Measurements from ENCODE around the gene MRI1.
"Not testable (repeated sequence)": the region's sequence is repeated elsewhere in the genome, so short reads cannot be mapped to it uniquely, and the experiment has no call there.

MRI1 gene

DNA sequence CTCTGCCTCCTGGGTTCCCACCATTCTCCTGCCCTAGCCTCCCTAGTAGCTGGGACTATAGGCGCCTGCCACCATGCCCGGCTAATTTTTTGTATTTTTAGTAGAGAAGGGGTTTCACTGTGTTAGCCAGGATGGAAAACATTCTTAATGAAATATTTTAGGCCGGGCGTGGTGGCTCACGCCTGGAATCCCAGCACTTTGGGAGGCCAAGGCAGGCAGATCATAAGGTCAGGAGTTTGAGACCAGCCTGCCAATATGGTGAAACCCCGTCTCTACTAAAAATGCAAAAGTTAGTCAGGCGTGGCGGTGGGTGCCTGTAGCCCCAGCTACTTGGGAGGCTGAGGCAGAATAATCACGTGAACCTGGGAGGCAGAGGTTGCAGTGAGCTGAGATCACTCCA lies 29.0 kb downstream of the MRI1 start:
- DNase-seq (ENCODE audit: low spot score), result not testable (repeated sequence)

DNA sequence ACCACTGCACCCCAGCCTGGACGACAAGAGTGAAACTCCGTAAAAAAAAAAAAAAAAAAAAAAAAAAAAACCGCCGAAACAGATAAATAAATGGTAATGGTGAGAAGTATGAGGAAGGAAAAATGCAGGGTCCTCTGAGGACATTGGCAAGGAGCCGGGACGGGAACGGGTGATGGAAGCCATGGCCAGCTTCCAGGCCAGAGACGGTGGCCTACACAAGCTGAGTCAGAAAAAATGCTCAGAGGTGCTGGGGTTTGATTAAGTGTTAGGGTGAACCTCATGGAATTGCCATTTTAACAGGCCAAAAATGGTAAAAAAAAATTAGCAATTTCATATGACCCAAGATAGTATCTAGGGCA lies 30.1 kb downstream of the MRI1 start:
- no peak for DNase-seq (ENCODE audit: low spot score)

DNA sequence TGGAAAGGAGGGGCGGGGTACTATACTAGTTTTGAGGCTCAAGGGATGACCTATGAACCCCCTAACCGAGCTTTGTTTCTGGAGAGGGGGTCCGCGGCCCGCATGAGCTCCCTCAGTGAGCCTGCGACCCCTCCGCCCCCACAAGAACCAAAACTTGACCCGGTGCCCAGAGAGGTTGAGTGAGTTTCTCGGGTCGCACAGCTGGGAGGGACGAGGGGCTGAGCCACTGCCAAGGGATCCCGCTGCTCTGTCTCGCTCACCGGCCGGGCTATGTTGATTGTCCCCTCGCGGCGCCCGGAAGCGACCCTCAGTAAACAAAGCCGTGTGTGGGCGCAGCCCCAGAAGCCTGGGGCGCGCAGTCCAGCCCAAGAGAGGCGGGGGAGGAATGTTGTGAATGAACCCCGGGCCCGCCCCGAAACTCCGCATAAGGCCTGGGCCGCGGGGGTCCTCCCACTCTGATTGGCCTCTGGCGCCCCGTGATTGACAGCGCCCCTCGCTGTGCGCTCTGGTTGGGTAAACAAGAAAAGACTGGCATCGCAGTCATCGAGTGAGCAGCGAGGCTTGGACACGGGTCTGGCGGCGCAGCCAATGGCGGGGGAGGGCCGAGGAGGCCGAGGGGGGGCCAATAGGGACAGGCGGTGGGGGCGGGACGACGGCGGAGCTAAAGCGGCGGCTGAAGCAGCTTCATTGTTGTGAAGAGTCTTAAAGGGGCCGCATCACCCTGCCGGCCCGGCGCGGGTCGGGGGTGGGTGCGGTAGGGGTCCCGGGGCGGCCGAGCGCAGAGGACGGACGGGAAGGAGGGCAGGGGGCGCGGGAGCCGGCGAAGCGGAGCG lies 30.7 kb downstream of the MRI1 start, which contains the start of gene ZSWIM4:
Gene ZSWIM4 (plus strand): TSS at position 687 of the 833 bp plus-strand sequence. CDS start 206 bp downstream, outside the sequence.
- peak; percentile 98 for DNase-seq (ENCODE audit: low spot score)

DNA sequence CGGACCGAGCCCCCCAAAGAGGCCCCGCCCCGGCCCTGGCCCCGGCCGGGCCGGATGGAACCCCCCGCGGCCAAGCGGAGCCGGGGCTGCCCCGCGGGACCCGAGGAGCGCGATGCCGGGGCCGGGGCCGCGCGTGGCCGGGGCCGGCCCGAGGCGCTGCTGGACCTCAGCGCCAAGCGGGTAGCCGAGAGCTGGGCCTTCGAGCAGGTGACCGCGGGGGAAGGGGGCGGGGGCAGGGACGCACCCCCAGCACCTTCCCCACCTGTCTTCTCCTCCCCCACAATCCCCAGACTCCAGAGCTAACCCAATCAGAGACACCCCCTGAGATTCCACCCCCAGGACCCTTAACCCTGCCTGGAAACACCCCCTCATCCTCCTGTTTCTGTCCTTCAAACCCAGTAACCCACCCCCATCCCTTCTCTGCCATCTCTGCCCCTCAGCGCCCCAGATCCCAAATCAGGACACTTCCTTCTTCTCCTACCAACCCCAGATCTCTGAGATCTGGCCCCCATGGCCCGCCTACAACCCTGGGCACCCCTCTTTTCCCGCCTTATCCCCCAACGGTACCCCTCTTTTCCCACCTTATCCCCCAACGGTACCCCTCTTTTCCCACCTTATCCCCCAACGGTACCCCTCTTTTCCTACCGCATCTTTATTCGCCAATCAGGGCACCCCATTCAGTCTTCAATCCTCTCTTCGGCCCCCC lies 31.4 kb downstream of the MRI1 start:
- DNase-seq (ENCODE audit: low spot score), result no peak

DNA sequence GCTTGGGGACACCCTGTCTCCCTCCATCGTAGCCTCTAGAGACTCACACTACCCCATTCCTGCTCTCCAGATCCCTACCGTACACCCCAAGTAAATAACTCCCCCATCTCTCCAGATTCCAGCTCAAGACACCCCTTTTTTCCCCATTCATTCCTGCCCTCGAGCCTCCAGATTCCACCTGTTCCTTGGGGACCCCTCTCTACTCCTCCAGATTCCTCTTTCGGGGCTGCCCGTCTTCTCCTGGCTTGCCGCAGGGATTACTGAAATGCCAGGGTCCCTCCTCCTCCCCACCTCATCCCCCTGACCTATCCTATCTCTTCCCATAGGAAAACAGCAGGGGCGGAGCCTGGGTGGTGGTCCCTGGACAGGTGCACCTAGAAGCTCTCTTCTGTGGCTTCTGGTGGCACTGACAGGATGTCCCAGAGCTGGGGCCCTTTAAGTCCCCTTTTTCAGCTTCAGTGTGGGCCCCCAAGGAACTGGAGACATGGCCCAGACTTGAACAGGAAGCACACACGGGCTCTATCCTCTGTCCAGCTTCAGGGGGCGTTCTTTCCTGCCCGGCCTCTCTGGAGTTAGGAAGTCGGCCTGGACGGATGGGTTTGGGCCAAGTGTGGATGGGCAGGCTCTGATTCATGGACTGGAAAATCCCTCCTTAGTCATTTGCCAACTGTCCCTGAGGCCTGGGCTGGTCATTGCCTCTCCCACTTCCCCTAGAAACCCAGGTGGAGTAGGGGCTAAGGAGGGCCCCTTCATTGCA lies 32.2 kb downstream of the MRI1 start:
- DNase-seq (ENCODE audit: low spot score), result no peak

DNA sequence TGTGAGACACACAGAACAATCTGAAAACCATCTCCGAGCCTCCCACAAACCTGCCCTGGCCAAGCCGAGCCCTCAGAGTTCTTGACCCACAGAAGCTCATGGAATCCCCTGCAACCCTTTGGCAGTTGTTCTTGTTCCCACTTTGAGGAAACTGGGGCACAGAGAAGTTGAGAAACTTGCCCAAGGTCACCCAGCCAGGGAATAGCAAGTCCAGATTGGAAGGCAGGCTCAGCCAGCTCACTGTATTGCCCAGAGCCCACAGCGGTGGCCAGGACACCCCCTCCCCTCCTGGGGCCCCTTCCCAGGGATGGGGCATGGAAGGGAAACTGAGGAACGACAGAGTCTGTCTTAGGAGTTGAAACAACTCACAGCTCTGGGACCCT lies 32.7 kb downstream of the MRI1 start:
- DNase-seq (ENCODE audit: low spot score), result no peak

DNA sequence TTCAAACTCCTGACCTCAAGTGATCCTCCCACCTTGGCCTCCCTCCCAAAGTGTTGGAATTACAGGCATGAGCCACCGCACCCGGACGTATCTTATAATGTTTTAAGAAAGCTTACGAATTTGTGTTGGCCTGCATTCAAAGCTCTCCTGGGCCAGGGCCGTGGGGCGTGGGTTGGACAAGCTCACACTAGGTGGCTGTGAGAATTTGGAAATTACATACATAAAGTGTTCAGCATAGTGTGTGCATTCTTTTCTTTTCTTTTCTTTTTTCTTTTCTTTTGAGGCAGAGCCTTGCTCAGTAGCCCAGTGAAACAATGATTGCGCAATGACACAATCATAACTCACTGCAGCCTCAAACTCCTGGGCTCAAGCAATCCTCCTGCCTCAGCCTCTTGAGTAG lies 33.5 kb downstream of the MRI1 start:
- DNase-seq (ENCODE audit: low spot score), result no peak

DNA sequence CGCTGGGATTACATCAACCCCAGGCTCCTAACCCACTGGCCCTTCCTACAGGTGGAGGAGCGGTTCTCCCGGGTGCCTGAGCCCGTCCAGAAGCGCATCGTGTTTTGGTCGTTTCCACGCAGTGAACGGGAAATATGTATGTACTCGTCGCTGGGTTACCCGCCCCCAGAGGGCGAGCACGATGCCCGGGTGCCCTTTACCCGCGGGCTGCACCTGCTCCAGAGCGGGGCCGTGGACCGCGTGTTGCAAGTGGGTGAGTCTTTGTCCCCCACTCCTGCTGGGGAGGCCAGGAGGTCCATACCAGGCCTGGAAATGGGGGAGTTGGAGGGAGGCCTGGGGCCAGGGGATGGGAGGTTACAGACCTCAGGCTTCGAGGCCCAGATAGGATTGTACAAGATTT lies 35.3 kb downstream of the MRI1 start:
- no peak for DNase-seq (ENCODE audit: low spot score)

DNA sequence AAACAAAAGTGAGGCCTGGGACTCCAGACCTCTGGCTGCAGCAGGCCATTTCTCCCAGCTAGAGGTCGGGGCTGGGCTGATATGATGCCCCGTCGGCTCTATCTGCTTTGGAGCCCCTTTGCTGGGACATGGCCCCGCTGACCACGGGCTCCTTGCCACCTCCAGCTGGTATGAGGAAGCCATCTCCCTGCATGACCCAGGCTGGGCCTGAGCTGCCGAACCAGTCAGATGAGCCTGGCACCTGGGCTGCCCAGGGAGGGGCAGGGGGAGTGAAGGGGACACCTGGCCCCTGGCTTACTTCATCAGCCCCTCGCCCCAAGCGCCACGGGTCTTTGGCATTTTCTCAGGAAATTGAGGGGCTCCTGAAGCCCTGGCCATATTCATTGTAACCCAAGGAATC lies 38.7 kb downstream of the MRI1 start:
- no peak for DNase-seq (ENCODE audit: low spot score)

DNA sequence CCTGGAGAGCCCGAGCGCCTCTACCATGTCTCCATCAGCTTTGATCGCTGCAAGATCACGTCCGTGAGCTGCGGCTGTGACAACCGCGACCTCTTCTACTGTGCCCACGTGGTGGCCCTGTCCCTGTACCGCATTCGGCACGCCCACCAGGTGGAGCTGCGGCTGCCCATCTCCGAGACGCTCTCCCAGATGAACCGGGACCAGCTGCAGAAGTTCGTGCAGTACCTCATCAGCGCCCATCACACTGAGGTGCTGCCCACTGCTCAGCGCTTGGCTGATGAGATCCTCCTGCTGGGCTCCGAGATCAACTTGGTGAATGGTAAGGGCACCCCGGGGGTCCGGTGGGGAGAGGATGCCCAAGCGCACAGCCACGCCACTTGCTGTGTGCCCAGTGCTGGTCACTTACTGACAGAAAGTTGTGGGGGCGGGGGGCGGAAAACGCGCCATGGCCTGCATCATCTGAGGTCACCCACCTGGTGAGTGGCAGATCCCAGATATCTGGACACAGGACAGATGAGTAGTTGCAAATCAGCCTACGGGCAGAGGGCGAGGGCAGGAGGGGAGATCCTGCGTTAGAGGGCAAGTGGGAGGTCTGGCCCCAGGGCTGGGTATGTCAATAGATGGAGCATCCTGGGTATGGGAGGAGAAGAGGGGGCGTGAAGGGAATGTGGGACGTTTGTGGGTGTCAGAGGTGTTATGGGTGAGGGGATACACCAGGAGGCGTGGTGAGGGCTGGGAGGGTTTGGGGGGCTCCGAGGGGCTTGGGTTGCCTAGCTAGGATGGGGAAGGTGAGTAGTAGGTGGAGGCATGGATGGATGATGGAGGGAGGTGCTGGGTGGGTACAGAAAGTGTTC lies 40.7 kb downstream of the MRI1 start:
- DNase-seq (ENCODE audit: low spot score), result no peak

DNA sequence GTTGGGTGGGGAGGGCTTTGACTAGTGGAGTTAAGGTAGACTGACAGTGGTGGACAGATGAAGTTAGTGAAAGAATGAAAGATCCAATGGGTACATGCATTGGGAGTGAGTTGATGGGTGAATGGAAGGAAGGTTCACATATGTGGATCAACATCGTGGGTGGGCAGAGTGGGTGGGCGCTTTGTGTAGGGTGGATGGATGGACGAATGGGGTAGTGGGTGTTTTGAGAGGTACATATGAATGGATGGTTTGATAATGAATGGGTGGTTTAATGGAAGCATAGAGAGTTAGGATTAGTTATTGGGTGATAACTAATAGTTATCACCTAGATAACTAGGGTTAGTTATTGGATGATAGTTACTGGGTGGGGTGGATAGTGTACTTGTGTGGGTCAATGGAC lies 42.4 kb downstream of the MRI1 start:
- DNase-seq (ENCODE audit: low spot score), result no peak

DNA sequence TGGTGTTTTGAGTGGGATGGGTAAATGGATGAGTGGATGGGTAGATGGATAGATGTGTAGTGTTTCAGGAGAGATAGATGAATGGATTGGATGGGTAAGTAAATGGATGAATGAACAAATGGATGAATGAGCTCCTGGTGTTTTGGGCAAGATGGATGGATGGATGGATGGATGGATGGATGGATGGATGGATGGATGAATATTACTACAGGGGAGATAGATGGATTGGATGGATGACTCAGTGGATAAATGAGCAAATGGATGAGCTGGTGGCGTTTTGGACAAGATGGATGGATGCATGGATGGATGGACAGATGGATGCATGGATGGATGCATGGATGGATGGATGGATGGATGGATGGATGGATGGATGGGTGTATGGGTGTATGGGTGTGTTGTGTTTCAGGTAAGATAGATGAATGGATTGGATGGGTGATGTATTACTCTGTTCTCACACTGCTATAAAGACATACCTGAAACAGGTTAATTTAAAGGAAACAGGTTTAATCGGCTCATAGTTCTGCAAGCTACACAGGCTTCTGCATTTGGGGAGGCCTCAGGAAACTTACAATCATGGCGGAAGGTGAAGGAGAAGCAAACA lies 43.2 kb downstream of the MRI1 start:
- DNase-seq (ENCODE audit: low spot score), result no peak

DNA sequence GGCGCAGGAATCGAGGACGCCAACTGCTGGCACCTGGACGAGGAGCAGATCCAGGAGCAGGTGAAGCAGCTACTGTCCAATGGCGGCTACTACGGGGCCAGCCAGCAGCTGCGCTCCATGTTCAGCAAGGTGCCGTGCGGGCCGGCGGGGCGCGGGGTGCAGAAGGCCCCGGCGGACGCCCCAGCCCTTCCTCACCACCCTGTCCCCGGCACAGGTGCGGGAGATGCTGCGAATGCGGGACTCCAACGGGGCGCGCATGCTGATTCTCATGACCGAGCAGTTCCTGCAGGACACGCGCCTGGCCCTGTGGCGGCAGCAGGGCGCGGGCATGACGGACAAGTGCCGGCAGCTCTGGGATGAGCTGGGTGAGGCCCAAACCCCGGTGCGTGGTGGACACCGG lies 44.5 kb downstream of the MRI1 start:
- no peak for DNase-seq (ENCODE audit: low spot score)

DNA sequence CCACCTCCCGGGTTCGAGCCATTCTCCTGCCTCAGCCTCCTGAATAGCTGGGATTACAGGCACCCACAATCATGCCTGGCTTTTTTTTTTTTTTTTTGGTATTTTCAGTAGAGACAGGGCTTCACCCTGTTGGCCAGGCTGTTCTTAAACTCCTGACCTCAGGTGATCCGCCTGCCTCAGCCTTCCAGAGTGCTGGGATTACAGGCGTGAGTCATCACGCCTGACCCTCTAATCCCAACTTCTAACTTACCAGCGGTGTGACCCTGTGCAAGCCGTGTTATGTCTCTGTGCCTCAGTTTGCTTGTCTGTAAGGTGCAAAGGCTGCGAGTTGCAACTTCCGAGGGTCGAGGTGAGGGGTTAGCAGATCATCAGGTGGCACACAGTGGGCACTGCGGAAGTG lies 48.2 kb downstream of the MRI1 start:
- no peak for DNase-seq (ENCODE audit: low spot score)

DNA sequence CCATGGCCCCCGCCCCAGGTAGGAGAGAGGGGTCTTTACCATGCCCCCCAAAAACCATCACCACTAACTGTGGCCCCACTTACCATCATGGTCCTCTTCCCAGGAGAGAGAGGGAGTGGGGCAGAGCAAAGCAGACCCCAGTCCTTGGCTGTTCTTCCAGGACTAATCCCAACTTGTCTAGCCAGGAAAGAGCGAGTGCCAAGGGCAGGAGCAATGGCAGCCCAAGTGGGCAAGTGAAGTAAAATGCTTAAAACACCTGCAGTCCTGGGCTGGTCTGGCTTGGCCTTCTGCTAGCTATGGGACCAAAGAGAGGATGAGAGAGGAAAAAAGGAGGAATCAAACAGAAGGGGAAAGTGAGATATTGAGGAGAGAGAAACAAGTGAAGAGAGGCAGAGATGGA lies 48.8 kb downstream of the MRI1 start:
- no peak for DNase-seq (ENCODE audit: low spot score)

DNA sequence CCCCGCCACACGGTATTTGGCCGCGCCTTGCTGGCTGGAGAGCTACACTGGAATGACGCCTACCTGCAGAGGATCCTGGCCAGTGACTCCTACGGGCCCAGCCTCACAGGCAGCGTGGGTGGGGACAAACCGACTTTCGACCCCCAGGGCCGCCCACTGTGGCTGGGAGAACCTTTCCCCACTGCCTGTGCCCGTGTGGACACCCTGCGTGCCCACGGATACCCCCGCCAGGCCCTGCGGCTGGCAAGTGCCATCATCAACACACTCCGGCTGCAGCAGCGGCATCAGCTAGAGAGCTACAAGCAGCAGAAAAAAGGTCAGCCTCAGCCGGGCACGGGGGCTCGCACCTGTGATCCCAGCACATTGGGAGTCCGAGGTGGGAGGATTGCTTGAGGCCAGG lies 50.2 kb downstream of the MRI1 start:
- no peak for DNase-seq (ENCODE audit: low spot score)

DNA sequence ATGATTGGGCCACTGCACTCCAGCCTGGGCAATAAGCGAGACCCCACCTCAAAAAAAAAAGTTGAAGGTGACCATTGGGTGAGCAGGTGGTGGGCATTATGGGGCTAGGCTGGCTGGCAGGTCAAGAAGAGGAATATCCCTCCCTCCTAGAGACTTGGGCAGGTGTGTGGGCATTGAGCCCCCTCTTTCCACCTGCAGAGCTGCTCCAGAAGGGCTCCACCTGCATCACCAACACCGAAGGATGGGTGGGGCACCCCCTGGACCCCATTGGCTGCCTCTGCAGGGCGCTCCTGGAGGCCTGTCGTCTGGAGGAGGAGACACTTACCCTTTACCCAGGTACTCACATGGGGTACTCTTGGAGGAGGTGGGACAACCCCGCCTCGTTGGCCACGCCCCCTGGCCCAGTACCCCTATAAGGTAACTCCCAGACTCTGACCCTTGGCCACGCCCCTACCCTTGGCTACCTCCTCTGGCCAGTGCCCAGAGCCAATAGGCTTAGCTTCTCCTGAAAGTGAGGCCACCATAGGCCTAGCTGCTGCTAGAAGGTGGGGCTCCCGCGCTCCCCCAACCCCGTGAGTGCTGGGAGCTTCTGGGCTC lies 52.8 kb downstream of the MRI1 start:
- no peak for DNase-seq (ENCODE audit: low spot score)

DNA sequence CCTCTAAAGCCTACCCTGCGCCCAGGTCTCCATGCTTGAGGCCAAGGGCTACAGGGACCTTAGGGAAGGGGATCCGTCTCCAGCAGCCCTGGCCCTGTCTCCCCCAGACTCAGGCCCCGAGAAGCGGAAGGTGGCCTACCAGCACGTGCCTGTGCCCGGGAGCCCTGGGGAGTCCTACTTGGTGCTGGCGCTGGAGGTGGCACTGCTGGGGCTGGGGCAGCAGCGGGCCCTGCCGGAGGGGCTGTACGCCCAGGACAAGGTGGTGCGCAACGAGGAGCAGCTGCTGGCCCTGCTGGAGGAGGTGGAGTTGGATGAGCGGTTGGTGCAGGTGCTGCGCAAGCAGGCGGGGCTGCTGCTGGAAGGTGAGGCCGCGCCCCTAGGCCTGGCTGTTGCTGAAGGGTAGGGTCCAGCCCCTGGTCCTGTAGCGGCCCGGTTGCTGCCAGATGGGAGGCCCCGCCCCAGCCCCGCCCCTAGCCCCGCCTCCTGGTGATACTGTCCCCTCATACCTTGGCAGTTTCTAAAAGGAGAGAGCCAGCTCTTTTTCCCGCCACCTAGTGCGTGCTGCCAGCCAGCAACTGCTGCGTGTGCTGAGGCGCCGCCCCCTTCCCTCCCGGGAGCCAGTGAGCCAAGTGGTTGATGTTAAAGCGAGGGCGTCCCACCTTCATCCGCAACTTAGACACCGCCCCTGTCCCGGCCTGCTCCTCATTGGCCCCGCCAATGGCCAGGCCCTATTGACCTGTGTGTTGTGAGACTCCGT lies 53.5 kb downstream of the MRI1 start:
- DNase-seq (ENCODE audit: low spot score), result no peak

DNA sequence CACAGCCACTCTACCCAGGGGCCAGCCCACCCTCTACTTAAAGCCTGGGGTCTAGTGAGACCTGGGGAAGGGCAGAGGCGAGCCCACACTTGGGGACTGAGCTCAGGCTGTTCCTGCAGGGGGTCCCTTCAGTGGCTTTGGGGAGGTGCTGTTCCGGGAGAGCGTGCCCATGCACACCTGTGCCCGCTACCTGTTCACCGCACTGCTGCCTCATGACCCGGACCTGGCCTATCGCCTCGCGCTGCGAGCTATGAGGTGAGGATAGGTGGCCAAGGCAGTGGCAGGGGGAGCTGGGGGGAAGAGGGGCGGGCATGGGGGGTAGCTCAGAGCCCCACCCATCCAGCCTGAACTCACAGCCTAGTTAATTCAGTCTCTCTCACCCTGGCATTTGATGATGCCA lies 54.9 kb downstream of the MRI1 start:
- no peak for DNase-seq (ENCODE audit: low spot score)

DNA sequence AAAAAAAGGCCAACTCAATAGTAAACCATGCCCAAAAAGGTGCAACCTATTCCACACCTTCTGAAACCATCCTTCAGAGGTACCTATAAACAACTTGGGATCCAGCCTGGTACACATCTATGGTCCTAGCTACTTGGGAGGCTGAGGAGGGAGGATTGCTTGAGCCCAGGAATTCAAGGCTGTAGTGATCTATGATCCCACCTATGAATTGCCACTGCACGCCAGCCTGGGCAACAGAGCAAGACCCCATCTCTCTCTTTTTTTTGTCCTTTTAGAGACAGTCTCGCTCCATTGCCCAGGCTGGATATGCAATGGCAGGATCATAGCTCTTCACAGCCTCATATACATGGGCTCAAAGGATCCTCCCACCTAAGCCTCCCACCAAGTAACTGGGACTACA lies 57.0 kb downstream of the MRI1 start:
- no peak for DNase-seq (ENCODE audit: low spot score)
